HEK293T (cell line): Measurements from ENCODE around the gene APOBEC3B.

Experiments used
- BHLHE40 ChIP-seq: fragments of 450-650 bp; IDR thresholded peaks from 2 replicates; pipeline ENCODE4 v1.6.1; 2016; ENCODE audit warnings: mild to moderate bottlenecking, moderate library complexity, borderline replicate concordance
- FOXK2 ChIP-seq: fragments of 450-650 bp; IDR thresholded peaks from 2 replicates; pipeline ENCODE4 v1.6.1; 2016; ENCODE audit warnings: mild to moderate bottlenecking
- HDGF ChIP-seq: fragments of 450-650 bp; IDR thresholded peaks from 2 replicates; pipeline ENCODE4 v1.6.1; 2017; ENCODE audit warnings: antibody characterized with exemption, borderline replicate concordance
- SP1 ChIP-seq: fragments of 450-650 bp; IDR thresholded peaks from 2 replicates; pipeline ENCODE4 v1.6.1; 2017

GRCh38 chr22:38949889-38950405, 32.2 kb upstream of the APOBEC3B start:
- no peak for TF ChIP-seq FOXK2
- TF ChIP-seq HDGF = no peak
- no peak for TF ChIP-seq BHLHE40
- no peak for TF ChIP-seq SP1
